CD4-positive, alpha-beta T cell treated with Interleukin-6 for 4 hours (primary cell): Measurements from ENCODE around the gene DNAJA1.

Experiments
- DNase-seq: peaks from one replicate; pipeline ENCODE4 v3.0.0-alpha.2; 2020; ENCODE audit warnings: mixed read lengths

The DNAJA1 gene

DNA sequence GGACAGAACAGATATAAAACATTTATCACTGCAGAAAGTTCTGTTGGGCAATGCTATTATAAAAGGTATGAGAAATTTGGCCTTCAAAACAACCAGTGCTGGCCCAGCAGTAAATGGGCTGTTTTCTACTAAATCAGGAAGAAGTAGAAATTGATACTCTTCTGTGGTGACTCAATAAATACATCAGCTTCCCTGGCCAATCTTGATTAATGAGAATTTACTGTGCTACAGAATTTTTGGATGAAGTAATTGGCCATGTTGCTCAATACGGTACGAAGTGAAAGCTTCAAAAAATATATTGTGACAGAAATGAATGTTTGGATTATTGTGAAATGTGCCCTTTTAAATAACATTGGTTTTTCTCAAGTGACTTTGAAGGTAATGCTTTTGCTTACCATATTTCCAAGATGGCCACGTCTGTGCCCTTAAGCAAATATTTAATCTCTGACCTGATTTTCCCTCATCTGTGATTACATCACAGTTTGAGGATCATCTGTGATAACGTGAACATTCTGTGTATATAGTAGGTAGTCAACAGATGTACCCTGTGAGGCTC is 4.2 kb downstream of the DNAJA1 start:
- no peak for DNase-seq

DNA sequence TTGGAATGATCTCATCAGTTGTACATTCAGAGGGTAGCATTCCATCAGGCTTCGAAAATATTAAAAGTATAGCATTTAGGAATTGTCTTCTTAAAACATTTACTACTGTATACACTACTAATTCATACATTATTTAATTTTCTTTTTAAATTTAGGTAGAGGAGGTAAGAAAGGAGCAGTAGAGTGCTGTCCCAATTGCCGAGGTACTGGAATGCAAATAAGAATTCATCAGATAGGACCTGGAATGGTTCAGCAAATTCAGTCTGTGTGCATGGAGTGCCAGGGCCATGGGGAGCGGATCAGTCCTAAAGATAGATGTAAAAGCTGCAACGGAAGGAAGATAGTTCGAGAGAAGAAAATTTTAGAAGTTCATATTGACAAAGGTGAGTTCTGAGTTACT is 5.2 kb downstream of the DNAJA1 start:
- DNase-seq, result no peak

DNA sequence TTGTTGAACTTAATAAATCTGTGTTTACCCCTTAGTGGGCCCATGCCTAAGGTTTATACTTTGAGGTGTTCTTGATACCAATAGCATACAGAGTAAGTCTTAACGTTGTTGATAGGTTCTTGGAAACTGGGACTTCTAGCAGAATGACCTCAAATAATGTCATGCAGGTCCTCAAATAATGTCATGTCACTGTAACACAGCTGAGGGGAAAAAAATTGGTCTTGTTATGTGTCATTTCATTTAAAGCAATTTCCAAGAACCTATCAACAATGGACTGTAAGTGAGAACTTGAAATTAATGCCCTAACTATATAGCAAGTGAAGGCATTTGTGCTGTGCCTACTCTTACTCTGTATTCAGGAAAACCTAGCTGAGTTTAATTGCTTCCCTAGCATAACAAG is 7.2 kb downstream of the DNAJA1 start:
- no peak for DNase-seq

DNA sequence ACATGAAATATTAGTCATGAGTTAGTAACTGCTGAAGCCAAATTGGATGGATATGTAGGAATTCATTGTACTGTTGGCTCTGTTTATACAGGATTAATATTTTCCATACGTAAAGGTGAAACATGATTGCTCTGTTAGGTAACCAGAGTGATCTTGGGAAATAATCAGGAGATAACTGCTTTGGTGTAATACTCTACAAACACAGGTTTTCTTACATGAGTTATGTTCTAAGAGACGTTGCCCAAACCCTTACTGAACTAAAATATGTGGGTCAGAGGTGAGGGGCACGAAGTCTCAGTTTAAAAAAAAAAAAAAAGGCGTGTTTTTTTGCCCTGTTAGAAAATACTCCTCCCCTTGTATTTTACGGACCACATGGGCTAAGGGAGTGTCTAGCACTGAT is 7.8 kb downstream of the DNAJA1 start:
- DNase-seq, result no peak

DNA sequence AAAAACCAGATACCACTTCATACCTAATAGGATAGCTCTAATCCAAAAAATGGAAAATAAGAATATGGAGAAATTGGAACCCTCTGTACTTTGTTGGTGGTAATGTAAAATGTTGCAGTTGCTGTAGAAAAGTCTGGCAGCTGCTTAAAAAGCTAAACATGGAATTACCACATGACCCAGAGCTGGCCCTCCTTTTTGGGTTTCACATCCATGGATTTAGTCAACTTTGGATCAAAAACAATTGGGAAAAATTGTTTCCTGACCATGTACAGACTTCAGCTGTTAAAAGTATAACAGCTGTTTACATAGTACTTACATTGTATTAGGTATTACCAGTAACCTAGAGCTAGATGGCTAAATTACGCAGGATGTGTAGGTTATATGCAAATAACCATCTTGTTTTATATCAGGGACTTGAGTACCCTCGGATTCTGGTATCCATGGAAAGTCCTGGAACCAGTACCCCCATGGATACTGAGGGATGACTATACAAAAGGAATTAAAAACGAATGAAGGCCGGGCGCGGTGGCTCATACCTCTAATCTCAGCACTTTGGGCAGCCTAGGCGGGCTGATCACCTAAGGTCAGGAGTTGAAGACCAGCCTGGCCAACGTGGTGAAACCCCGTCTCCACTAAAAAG is 15.8 kb downstream of the DNAJA1 start:
- no peak for DNase-seq

DNA sequence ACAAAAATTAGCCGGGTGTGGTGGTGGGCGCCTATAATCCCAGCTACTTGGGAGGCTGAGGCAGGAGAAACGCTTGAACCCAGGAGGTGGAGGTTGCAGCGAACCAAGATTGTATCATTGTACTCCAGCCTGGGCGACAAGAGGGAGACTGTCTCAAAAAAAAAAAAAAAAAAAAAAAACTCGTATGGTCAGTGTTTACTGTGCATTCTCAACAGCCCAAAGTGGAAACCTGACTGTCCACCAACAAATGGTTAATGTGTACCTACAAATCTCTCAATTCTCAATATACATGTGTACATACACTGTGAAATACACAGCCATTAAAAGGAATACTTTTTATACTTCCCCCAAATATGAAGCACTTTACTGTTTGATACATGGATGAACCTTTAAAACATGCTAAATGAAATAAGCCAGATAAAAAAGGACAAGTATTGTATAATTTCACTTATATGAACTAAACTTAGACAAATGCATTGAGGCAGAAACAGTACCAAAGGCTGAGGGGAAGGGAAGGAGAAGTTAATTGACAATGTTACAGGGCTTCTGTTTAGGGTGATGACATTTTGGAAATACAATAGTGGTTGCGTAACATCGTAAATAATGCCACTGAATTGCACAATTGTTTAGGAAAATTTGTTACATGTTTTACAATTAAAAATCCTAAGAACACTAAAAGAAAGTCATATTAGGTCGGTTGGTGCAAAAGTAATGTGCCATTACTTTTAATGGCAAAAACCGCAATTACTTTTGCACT is 16.5 kb downstream of the DNAJA1 start:
- no peak for DNase-seq

DNA sequence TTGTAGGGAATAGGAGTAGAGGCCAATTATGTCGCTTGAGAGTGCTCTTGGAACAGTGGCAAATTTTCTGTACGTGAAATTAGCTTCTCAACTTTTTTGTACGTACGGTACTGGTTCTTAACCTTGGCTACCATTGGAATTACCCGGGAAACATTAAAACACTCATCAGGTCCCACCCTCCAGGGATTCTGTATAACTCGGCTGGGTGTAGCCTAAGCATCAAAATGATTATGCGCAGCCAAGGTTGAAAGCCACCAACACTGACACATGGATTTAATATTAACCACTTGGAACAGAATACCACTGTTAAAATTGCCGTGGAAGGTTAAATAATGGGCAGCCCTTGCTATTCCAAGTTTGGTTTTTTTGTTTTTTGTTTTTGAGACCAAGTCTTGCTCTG is 17.4 kb downstream of the DNAJA1 start:
- no peak for DNase-seq

DNA sequence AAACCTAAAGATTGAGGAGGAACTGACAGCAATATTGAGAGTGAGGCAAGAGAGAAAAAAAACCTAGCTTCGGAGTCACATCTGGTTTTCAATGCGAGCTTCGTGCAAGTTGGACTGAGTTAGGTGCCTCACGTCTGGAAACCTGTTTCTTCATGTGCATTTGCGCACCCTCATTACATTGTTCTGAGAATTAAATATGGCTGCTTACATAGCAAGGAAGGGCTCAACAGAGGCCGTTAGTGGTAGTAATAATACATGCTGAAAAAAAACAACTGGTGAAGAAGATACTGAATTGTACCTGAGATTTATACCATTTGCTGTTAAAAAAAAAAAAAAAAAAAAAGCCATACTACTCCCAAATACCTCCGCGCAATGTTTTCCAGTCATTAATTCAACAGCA is 18.6 kb downstream of the DNAJA1 start:
- DNase-seq, result no peak

DNA sequence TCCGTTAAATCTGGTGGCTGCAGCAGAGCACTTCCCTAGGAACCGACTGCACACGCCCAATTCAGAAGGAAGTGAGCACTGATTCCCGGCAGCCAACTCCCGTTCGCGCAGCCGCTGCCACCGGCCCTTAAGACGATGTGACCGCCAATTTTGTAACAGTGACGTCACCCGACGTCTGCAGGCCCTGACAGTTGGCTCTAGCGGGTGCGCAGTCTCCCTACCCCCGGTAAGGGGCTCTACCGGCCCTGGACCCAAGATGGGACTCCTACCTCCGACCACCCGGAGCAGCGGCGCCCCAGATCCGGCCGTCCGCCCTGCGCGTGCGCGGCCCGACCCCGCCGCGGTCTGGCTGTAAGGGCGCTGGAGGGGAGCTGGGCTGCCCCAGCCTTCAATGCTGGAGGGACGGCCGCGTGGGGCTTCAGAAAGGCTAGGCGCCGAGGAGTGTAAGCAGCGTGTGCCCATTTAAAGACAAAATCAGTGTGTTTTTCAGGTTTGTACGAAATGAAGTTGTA is 19.1 kb downstream of the DNAJA1 start:
- peak; percentile 63 for DNase-seq

DNA sequence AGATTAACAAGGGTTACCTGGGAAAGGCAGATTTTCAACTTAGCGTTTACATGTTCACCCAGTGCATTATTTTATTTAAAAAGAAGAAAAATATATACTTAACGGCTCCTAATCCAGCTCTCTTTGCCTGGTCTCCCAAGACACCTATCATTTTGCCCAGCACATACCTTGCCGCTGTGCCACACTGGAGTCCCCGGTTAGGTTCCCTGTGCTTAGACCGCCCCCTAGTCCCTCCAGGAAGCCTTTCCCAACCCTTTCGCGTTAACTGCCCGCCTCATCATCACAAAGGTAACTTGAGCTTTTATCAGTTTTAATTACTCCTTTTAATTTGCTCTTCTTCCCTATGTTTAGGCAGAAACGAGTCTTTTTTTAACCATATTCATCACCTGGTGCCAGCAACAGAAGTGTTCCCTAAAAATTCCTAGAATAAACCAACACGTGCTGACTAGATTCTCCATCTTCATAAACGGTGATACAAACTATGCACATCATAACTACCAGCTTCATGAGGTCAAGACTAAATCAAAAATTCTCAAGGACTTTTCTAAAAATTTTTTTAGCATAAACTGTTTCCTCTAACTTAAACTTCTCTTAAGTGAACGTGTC is 19.7 kb downstream of the DNAJA1 start:
- peak; percentile 4 for DNase-seq

DNA sequence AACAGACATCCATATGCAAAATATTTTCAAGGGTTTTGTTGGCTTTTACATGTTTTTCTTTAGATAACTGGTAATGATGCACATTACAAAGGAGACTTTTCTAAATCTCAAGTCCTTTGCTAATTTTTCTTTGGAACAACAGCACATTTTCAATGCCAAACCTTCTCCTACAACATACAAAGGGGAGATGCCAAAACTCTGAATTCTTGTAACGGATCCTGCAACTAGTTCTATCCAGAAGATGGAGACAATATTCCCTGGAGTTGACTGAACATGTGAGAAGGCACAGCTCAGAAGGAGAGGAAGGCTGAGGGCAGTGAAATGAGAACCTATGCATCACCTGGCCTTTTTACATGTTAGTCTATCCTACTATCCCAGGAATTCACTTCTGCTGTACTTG is 21.0 kb downstream of the DNAJA1 start:
- no peak for DNase-seq

DNA sequence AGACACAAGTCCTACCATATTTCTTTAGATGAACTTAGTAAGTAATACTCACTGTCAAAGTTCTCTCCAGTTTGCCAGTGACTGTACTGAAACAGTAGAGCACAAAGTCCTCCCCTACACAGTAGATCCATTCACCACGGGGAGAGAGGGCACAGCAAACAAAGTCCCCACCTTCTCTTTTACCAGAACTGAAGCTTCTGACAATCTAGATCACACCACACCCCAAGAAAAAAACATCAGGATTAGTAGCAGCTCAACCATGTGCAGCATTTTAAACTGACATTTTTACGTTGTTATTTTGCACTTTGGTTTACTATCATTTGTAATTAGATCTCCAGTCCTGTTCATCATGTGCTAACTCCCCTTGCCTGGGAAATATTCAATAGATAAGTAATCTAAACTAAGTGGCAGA is 23.0 kb downstream of the DNAJA1 start:
- no peak for DNase-seq

DNA sequence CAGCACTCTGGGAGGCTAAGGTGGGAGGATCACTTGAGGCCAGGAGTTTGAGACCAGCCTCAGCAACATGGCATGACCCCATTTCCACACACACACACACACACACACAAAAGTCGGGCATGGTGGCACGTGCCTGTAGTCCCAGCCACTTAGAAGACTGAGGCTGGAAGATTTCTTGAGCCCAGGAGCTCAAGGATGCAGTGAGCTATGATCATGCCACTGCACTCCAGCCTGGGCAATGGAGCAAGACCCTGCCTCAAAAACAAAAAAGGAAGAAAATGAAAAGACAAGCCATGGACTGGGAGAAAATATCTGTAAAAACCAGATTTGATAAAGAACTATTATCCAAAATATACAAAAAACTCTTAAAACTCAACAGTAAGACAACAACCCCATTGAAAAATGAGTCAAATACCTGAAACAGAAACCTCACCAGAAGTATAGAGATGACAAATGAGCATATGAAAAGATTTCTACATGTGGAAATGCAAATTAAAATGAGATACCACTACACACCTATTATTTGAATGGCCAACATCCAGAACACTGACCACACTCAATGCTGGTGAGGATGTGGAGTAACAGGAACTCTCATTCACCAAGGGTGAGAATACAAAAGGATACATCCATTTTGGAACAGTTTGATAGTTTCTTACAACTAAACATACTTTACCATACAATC is 24.7 kb downstream of the DNAJA1 start:
- no peak for DNase-seq

DNA sequence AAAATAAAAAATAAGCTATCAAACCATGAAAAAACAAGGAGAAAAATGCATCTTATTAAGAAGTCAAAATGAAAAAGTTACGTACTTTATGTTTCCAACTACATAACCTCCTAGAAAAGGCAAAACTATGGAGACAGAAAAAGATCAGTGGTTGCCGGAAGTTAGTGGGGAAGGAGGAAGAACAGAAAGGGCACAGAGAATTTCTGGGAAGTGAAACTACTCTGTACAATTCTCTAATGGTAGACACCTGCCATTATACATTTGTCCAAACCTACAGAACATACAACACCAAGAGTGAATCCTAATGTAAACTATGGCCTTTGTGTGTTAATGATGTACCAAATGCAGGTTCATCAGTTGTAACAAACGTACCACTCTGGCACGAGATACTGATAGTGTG is 26.1 kb downstream of the DNAJA1 start:
- no peak for DNase-seq

DNA sequence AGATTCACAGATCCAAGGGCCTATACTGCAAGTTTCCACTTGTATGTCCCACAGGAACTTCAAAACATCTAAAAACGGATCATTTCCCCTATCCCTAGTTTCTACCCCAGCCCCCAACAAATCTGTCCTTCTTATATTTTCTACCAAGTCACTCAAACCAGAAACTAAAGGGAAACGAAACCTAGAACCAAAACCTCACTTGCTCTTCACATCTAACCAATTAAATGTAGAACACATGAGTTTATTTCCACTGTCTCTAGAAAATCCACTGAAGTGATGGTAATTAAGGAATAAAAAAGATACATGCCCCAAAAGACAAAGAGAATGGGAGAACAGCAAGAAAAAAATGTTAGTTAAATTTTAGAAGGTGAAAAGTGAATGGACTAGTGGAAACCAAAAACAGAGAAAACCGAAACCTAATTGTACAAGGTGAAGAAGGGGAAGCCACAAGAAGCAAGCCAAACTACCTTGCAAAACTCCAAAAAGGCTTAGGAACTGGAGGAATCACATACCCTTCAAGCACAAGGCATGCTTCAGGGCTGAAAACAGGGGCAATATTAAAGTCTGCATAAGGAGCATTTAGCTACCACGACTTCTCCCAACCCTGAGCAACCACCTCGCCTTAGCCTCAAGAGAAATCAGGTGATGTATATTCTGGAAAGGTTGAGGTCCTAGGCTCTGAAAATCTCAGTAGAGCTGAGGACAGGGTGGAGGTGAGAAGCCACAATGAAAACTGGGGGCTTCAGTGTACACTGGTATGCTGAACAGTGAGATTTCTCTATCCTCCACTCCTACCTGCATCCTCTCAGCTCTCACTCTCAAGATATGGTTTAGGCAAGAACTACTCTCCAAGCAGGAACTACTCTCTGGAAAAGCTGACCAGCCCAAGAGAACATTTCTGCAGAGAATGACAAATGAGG is 40.3 kb downstream of the DNAJA1 start:
- no peak for DNase-seq

DNA sequence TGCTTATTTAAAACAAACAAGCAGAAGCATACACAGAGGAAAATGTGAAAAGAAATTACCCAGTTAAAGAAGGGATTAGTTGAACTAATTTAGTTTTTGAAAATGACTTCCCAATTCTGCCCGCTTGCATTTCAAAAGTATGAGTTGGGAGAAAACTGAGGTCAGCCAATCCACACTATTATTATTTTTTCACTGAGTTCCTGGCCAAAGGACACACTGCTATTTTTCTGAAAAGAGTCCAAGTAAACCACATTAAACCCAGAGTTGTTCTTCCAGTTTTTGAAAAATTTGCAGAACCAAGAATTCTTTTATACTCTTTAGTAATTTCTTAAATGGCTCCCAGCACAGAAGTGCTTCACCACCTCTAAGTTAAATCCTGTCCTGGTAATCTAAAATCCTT is 43.9 kb downstream of the DNAJA1 start:
- no peak for DNase-seq

DNA sequence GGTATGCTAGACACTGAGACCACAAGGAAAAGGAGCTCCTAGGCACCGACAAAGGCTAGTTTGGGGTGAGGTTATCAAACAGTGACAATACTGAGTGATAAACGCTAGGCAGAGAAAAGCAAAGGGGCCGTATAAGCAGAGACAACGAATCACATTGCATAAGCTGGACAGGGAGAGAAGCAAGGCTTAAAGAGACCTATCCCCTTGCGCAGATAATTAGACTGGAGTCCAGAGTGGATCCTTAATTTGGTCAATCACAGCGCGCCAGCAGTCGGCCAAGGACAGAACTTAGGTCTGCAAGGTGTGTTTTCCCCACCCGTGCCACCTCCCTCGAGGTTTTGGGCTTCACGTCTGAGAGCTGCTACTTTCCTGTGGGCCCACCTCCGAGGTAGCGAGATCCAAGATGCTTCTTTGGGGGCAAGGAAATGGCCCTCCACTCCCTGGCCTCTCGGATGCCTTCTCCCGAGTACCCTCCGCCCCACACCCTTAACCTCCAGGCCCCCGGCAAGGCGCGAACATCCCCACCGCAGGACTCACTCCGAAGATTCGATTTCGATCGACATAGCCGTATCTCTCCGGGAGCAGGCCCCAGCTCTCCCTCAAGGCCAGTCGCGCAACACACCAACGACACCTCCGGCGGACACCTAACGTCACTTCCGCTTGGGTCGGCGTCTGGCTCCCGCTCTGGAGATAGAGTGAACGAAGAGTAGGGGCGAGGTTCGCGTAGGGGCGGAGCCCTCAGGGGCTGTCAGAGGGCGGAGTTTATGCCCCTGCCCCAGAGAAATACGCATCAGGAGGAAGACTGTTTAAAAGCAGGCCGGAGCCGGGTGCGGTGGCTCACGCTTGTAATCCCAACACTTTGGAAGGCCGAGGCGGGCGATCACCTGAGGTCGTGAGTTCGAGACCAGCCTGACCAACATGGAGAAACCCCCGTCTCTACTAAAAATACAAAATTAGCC is 51.3 kb downstream of the DNAJA1 start, which contains the start of gene SMU1:
TSS of gene SMU1 (minus strand) at position 629 of the 959 bp plus-strand sequence. CDS start at position 563, 66 bp downstream.
- DNase-seq, result peak; percentile 96

DNA sequence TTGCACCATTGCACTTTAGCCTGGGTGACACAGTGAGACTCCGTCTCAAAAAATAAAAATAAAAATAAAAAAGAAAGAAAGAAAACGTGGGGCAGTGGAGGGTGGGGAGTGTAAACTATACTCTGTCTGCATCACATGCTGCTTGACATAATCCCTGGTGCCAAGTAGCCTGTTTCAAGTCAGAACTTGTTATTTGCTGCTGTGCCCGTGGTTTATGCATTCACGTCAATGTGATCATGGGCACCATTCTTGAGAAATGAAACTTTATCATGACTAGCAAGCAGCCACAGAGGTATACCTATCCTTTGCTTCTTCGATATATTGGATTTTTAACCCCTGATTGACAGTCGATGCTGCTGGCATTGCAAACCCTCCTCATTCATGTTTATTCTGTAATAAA is 55.5 kb downstream of the DNAJA1 start:
- no peak for DNase-seq

DNA sequence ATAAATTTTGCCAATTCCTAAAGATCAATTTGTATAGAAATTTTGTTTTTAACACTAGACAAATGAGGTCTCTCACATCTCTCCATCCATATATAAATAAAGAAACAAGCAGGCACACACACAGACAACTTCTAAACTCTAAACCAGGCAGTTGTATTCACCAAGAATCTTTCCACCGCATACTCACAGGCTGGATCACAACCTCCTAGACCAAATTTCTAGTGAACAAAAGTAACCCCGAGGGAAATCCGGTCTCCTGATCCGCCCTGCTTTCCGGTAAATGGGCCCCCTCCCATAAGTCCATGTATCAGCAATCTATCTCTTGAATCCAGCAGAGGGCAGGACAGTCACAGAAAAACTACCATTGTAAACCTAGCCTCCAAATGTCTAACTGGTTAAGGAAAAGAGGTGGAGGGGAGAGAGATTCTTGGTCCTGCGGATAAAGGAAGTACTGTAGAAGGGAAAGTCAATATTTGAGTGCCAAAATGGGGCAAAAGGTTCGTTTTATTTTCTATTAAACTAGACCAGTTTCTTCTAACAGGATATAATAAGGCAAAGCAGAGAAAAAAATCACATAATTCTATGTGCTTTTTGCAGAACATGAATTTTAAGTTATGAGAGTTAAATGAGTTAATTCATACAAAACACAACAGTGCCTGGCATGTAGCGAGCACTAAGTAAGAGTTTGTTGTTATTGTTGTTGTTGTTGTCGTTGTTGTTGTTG is 56.2 kb downstream of the DNAJA1 start:
- peak; percentile 75 for DNase-seq

DNA sequence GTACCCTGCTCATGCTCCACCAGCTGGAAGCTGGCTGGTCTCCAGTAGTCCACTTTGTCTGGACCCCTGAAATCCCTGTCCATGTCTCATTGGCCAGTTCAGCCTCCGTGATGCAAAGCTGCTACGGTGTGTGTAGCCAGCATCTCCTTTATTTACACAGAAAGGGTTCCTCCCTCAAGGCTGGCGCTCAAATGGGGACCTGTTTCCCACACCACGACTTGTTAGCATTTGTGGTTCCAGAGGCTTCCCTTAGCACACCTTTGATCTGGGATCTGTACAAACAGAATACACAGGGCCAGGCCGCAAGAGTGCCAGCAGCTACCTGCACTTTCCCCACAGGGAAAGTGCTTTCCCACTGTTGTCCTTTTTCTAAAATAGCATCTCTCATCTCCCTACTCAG is 57.1 kb downstream of the DNAJA1 start:
- peak; percentile 44 for DNase-seq
